Liver (tissue), 9 donors: Measurements from ENCODE around the gene ZBP1. TPM values are rescaled to one million over a fixed set of nuclear protein-coding genes. Genes with fewer than 3 reads are reported as not detected.

Source experiments
- DNase-seq: peaks from one replicate; pipeline ENCODE4 v3.0.0-alpha.2; 2017; ENCODE audit warnings: low spot score
- H3K27ac ChIP-seq, 2 donors: one replicate each; pipeline ENCODE4 v1.7.0; 2013; ENCODE audit warnings: inconsistent platforms in 2 of 2, low read length in 2 of 2, control low read depth in 1 of 2, low read depth in 1 of 2, mild to moderate bottlenecking in 1 of 2
- H3K27me3 ChIP-seq, 4 donors: one replicate each; pipeline versions ENCODE4 v1.6.1 to v1.7.0; 2013; ENCODE audit warnings: low read length in 3 of 4, inconsistent platforms in 1 of 4, mild to moderate bottlenecking in 1 of 4, moderate library complexity in 1 of 4; ENCODE audit not compliant: control insufficient read depth in 4 of 4, insufficient read depth in 4 of 4
- H3K36me3 ChIP-seq, 4 donors: one replicate each; pipeline versions ENCODE4 v1.6.1 to v1.7.0; 2013; ENCODE audit warnings: low read length in 3 of 4, mild to moderate bottlenecking in 3 of 4, low read depth in 1 of 4, moderate library complexity in 1 of 4; ENCODE audit not compliant: control insufficient read depth in 4 of 4, insufficient read depth in 3 of 4
- H3K4me1 ChIP-seq, 4 donors: one replicate each; pipeline versions ENCODE4 v1.6.1 to v1.7.0; 2013; ENCODE audit warnings: low read length in 3 of 4, mild to moderate bottlenecking in 3 of 4, moderate library complexity in 1 of 4; ENCODE audit not compliant: control insufficient read depth in 4 of 4, insufficient read depth in 4 of 4
- H3K4me3 ChIP-seq, 3 donors: one replicate each; pipeline versions ENCODE4 v1.6.1 to v1.7.0; 2013; ENCODE audit warnings: low read length in 3 of 3, control low read depth in 1 of 3, low read depth in 1 of 3, mild to moderate bottlenecking in 1 of 3
- H3K9ac ChIP-seq, 2 donors: one replicate each; pipeline ENCODE4 v1.7.0; 2013; ENCODE audit warnings: low read length in 2 of 2, mild to moderate bottlenecking in 2 of 2, moderate library complexity in 2 of 2, control low read depth in 1 of 2, low read depth in 1 of 2
- H3K9me3 ChIP-seq, 4 donors: one replicate each; pipeline versions ENCODE4 v1.6.1 to v1.7.0; 2013; ENCODE audit warnings: low read length in 3 of 4; ENCODE audit not compliant: control insufficient read depth in 4 of 4
- EGR1 ChIP-seq, 2 donors: IDR thresholded peaks; 2 replicates each; pipeline ENCODE4 v1.6.1; 2016 to 2018; ENCODE audit warnings: antibody characterized with exemption in 2 of 2, low read depth in 2 of 2
- FOXA1 ChIP-seq: IDR thresholded peaks from 2 replicates; pipeline ENCODE4 v1.6.1; 2016; ENCODE audit warnings: antibody characterized with exemption
- FOXA2 ChIP-seq: IDR thresholded peaks from 2 replicates; pipeline ENCODE4 v1.6.1; 2016; ENCODE audit warnings: antibody characterized with exemption
- GABPA ChIP-seq, 2 donors: IDR thresholded peaks in 1 of 2; conservative IDR thresholded peaks in 1 of 2; 2 replicates each; pipeline ENCODE4 v1.6.1; 2016; ENCODE audit warnings: antibody characterized with exemption in 2 of 2, mild to moderate bottlenecking in 1 of 2, moderate library complexity in 1 of 2
- HNF4A ChIP-seq, 2 donors: conservative IDR thresholded peaks; 2 replicates each; pipeline ENCODE4 v1.6.1; 2016; ENCODE audit warnings: antibody characterized with exemption in 2 of 2, mild to moderate bottlenecking in 2 of 2
- HNF4G ChIP-seq: IDR thresholded peaks from 2 replicates; pipeline ENCODE4 v1.6.1; 2016; ENCODE audit warnings: antibody characterized with exemption
- JUND ChIP-seq, 2 donors: IDR thresholded peaks; 2 replicates each; pipeline ENCODE4 v1.6.1; 2016; ENCODE audit warnings: antibody characterized with exemption in 2 of 2
- NR2F2 ChIP-seq: IDR thresholded peaks from 2 replicates; pipeline ENCODE4 v1.6.1; 2016; ENCODE audit warnings: antibody characterized with exemption
- RAD21 ChIP-seq, 2 donors: IDR thresholded peaks; 2 replicates each; pipeline ENCODE4 v1.6.1; 2016; ENCODE audit warnings: antibody characterized with exemption in 2 of 2, mild to moderate bottlenecking in 2 of 2
- SP1 ChIP-seq: IDR thresholded peaks from 2 replicates; pipeline ENCODE4 v1.6.1; 2018; ENCODE audit warnings: antibody characterized with exemption, mild to moderate bottlenecking
- TAF1 ChIP-seq: conservative IDR thresholded peaks from 2 replicates; pipeline ENCODE4 v1.6.1; 2016; ENCODE audit warnings: antibody characterized with exemption, mild to moderate bottlenecking
- YY1 ChIP-seq: IDR thresholded peaks from 2 replicates; pipeline ENCODE4 v1.6.1; 2016; ENCODE audit warnings: antibody characterized with exemption, mild to moderate bottlenecking
- WGBS: extraction: QIAGEN DNeasy Blood & Tissue Kit; methylation state at CpG from one replicate; pipeline ENCODE4 v1.1.7; 2013; 5-methylcytosine and 5-hydroxymethylcytosine counted together
- polyA plus RNA-seq, 2 donors: library from polyadenylated mRNA; stranded (reverse) in 1 of 2; unstranded in 1 of 2; fragments of 200-250 nt in 1 of 2; fragments of >200 nt in 1 of 2; fragmentation: Nextera tagmentation in 1 of 2; extraction: Ambion mirVana in 1 of 2; gene quantifications; one replicate each; pipeline versions ENCODE4 v1.2.1 to v1.2.3, GENCODE V29; 2013 to 2015
- total RNA-seq, 2 donors: library from RNA; depleted of rRNA; stranded (reverse); fragments of >200 nt; gene quantifications; one replicate each; pipeline ENCODE4 v1.2.3, GENCODE V29; 2014
- TF ChIP-seq, protein P1 (sequence below): IDR thresholded peaks from 2 replicates; pipeline ENCODE4 v1.6.1; 2016; ENCODE audit warnings: antibody characterized with exemption
- TF ChIP-seq, protein P2 (sequence below): IDR thresholded peaks from 2 replicates; pipeline ENCODE4 v1.6.1; 2016; ENCODE audit warnings: antibody characterized with exemption
- TF ChIP-seq, protein P3 (sequence below): fragments of 150-350 bp; IDR thresholded peaks from 2 replicates; pipeline ENCODE4 v1.5.1; 2017; ENCODE audit warnings: improper control_type of control experiment, low read depth, low read length; ENCODE audit not compliant: missing input control
- donor health status: healthy.
- donor health status: healthy.
- donor health status: healthy.
- donor health status: healthy.
- donor health status: healthy.

ZBP1 gene
- total and polyA plus RNA-seq, 4 donors: 0.06 to 0.42 (median 0.13) TPM

DNA sequence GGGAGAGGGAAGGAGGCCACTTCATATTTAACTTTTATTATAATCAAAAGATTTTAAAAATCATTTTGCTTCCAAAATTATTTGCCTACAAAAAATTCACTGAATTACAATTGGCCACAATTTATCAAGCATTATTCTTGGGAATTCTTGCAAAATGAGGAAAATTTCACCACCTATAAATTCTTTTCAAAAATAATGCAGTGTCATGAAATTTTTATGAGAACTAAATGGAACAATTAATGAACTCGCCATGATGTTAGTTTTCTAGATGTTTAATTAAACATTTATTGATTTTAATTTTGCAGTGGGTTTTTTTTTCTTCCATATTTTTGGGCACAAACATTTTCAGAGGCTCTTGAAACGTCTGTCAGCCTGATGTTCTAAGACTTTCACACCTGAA lies 5.8 kb upstream of the ZBP1 start:
- Histone ChIP-seq H3K4me3 (no peak overlapping the region), H3K36me3 (no peaks in the 10 kb centered on the region), H3K9ac (no peak overlapping the region), H3K4me1 (peaks cover 0 to 2% (median 0%) of the 10 kb centered on the region in 4 donors), H3K9me3 (peaks cover 0 to 12% (median 7%) of the 10 kb centered on the region in 4 donors), H3K27ac (no peak overlapping the region), H3K27me3 (no peaks in the 10 kb centered on the region)
- 63% methylated on average over 2 of the region's 2 CpGs for WGBS
- TF ChIP-seq, protein P1, sequence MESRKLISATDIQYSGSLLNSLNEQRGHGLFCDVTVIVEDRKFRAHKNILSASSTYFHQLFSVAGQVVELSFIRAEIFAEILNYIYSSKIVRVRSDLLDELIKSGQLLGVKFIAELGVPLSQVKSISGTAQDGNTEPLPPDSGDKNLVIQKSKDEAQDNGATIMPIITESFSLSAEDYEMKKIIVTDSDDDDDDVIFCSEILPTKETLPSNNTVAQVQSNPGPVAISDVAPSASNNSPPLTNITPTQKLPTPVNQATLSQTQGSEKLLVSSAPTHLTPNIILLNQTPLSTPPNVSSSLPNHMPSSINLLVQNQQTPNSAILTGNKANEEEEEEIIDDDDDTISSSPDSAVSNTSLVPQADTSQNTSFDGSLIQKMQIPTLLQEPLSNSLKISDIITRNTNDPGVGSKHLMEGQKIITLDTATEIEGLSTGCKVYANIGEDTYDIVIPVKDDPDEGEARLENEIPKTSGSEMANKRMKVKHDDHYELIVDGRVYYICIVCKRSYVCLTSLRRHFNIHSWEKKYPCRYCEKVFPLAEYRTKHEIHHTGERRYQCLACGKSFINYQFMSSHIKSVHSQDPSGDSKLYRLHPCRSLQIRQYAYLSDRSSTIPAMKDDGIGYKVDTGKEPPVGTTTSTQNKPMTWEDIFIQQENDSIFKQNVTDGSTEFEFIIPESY: no peak
- TF ChIP-seq HNF4G (no peak), GABPA (IDR thresholded peaks at IDR 0.05 in 1 of 2, conservative IDR thresholded peaks at IDR 0.05 in 1 of 2) (no peak), YY1 (no peak), RAD21 (IDR thresholded peaks at IDR 0.05) (no peak), HNF4A (conservative IDR thresholded peaks at IDR 0.05) (no peak), FOXA2 (no peak), TAF1 (no peak), FOXA1 (no peak), EGR1 (IDR thresholded peaks at IDR 0.05; ENCODE audit: low read depth in 2 of 2) (no peak)
- TF ChIP-seq, protein P2, sequence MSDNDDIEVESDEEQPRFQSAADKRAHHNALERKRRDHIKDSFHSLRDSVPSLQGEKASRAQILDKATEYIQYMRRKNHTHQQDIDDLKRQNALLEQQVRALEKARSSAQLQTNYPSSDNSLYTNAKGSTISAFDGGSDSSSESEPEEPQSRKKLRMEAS: no peak
- no peak for DNase-seq

DNA sequence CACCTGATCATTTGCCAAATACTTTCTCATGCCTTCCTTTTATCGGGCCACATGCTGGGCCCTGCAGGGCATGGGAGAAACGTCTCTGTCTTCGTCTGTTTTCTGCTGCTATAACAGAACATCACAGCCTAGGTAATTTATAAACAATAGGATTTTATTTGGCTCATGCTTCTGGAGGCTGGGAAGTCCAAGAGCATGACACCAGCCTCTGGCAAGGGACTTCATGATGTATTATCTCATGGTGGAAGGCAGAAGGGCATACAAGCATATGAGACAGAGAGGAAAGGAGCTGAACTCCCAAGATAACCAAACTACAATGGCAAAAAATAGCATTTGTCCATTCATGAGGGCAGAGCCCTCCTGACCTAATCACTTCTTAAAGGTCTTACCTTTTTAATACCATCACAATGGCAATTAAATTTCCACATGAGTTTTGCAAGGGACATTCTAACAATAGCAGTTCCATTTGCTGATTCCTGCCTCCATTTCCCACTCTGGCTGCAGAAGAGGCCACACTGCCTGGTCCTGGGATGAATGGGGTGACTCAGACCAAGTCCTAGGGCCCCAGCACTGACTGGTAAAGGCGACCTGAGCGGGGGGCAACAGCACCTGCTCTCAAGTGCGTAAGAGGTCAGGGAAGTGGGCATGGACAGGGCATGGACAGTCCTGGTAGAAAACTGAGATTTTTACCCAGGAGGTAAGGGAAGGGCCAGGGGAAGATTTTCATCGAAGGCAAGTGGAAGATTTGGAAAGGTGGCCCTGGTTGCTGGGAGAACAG lies 5.1 kb upstream of the ZBP1 start:
- Histone ChIP-seq H3K4me3 (no peak overlapping the region), H3K9me3 (peaks cover 0 to 12% (median 7%) of the 10 kb centered on the region in 4 donors), H3K9ac (no peak overlapping the region), H3K27me3 (no peaks in the 10 kb centered on the region), H3K27ac (no peak overlapping the region), H3K36me3 (no peaks in the 10 kb centered on the region), H3K4me1 (peaks cover 0 to 2% (median 0%) of the 10 kb centered on the region in 4 donors)
- peak; percentile 13 for DNase-seq
- WGBS: 81% methylated on average over 7 of the region's 7 CpGs
- TF ChIP-seq HNF4A (conservative IDR thresholded peaks at IDR 0.05) (no peak), SP1 (no peak), TAF1 (no peak), NR2F2 (no peak), GABPA (IDR thresholded peaks at IDR 0.05 in 1 of 2, conservative IDR thresholded peaks at IDR 0.05 in 1 of 2) (no peak), RAD21 (IDR thresholded peaks at IDR 0.05) (no peak), JUND (IDR thresholded peaks at IDR 0.05) (no peak)
- TF ChIP-seq, protein P3, sequence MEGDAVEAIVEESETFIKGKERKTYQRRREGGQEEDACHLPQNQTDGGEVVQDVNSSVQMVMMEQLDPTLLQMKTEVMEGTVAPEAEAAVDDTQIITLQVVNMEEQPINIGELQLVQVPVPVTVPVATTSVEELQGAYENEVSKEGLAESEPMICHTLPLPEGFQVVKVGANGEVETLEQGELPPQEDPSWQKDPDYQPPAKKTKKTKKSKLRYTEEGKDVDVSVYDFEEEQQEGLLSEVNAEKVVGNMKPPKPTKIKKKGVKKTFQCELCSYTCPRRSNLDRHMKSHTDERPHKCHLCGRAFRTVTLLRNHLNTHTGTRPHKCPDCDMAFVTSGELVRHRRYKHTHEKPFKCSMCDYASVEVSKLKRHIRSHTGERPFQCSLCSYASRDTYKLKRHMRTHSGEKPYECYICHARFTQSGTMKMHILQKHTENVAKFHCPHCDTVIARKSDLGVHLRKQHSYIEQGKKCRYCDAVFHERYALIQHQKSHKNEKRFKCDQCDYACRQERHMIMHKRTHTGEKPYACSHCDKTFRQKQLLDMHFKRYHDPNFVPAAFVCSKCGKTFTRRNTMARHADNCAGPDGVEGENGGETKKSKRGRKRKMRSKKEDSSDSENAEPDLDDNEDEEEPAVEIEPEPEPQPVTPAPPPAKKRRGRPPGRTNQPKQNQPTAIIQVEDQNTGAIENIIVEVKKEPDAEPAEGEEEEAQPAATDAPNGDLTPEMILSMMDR: no peak
